HEK293 (cell line): ENCODE measurements around the gene TP53BP1.

Experiments
- CTCF ChIP-seq: fragments of 450-650 bp; formaldehyde crosslinking; IDR thresholded peaks from 2 replicates; pipeline ENCODE4 v1.5.1; 2016; ENCODE audit warnings: missing biosample characterization, missing genetic modification characterization
- ZBTB8A ChIP-seq: fragments of 450-650 bp; formaldehyde crosslinking; IDR thresholded peaks from 2 replicates; pipeline ENCODE4 v1.5.1; 2016; ENCODE audit warnings: missing biosample characterization, missing genetic modification characterization
- ZNF121 ChIP-seq: fragments of 450-650 bp; formaldehyde crosslinking; IDR thresholded peaks from 2 replicates; pipeline ENCODE4 v1.5.1; 2016; ENCODE audit warnings: missing biosample characterization, missing genetic modification characterization
- ZNF23 ChIP-seq: fragments of 450-650 bp; formaldehyde crosslinking; IDR thresholded peaks from 2 replicates; pipeline ENCODE4 v1.5.1; 2016; ENCODE audit warnings: missing biosample characterization, missing genetic modification characterization, borderline replicate concordance
- ZNF24 ChIP-seq: fragments of 450-650 bp; formaldehyde crosslinking; IDR thresholded peaks from 2 replicates; pipeline ENCODE4 v1.5.1; 2016; ENCODE audit warnings: missing biosample characterization, missing genetic modification characterization
- ZNF274 ChIP-seq, 2 experiments: fragments of 200-500 bp in 1 of 2; fragments of 450-650 bp in 1 of 2; sonication (Bioruptor generic) in 1 of 2; formaldehyde crosslinking in 1 of 2; IDR thresholded peaks; 2 replicates each; pipeline versions ENCODE4 v1.5.1 to v1.6.1; 2014 to 2016; ENCODE audit warnings: borderline replicate concordance in 1 of 2, inconsistent platforms in 1 of 2, low read length in 1 of 2, missing biosample characterization in 1 of 2, missing genetic modification characterization in 1 of 2
- ZNF639 ChIP-seq: fragments of 450-650 bp; formaldehyde crosslinking; IDR thresholded peaks from 2 replicates; pipeline ENCODE4 v1.5.1; 2016; ENCODE audit warnings: missing biosample characterization, missing genetic modification characterization
- TF ChIP-seq, protein P1 (sequence below): fragments of 450-650 bp; formaldehyde crosslinking; IDR thresholded peaks from 2 replicates; pipeline ENCODE4 v1.5.1; 2016; ENCODE audit warnings: missing biosample characterization, missing genetic modification characterization
- TF ChIP-seq, protein P2 (sequence below): fragments of 450-650 bp; formaldehyde crosslinking; IDR thresholded peaks from 2 replicates; pipeline ENCODE4 v1.5.1; 2016; ENCODE audit warnings: missing biosample characterization, missing genetic modification characterization

DNA sequence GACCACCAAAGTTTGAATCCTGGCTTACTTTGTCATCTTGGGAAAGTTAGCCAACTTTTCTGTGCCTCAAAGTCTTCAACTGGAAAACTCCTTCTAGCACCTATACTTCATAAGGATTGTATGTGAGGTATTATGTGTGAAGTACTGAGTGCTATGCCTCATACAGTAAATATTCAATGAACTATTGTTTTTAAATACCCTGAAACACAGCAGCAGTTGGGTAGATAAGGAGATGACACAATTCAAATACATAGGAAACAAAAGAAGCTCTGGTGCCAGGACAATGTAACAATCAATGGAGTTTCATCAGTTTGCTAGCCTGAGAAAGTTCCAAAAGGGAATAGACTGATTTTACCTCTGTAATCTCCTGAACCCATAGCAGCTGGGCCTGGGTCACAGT, 78.8 kb downstream of the TP53BP1 start:
- TF ChIP-seq CTCF (tag by site-specific recombination) (no peak), ZNF24 (tag by site-specific recombination) (no peak), ZBTB8A (tag by site-specific recombination) (no peak), ZNF121 (tag by site-specific recombination) (no peak), ZNF639 (no peak), ZNF23 (tag by site-specific recombination) (no peak), ZNF274 (IDR thresholded peaks at IDR 0.05; ENCODE audit: low read length) (no peak), ZNF274 (tag by site-specific recombination; IDR thresholded peaks at IDR 0.05; ENCODE audit: borderline replicate concordance) (no peak)
- TF ChIP-seq, protein P1, sequence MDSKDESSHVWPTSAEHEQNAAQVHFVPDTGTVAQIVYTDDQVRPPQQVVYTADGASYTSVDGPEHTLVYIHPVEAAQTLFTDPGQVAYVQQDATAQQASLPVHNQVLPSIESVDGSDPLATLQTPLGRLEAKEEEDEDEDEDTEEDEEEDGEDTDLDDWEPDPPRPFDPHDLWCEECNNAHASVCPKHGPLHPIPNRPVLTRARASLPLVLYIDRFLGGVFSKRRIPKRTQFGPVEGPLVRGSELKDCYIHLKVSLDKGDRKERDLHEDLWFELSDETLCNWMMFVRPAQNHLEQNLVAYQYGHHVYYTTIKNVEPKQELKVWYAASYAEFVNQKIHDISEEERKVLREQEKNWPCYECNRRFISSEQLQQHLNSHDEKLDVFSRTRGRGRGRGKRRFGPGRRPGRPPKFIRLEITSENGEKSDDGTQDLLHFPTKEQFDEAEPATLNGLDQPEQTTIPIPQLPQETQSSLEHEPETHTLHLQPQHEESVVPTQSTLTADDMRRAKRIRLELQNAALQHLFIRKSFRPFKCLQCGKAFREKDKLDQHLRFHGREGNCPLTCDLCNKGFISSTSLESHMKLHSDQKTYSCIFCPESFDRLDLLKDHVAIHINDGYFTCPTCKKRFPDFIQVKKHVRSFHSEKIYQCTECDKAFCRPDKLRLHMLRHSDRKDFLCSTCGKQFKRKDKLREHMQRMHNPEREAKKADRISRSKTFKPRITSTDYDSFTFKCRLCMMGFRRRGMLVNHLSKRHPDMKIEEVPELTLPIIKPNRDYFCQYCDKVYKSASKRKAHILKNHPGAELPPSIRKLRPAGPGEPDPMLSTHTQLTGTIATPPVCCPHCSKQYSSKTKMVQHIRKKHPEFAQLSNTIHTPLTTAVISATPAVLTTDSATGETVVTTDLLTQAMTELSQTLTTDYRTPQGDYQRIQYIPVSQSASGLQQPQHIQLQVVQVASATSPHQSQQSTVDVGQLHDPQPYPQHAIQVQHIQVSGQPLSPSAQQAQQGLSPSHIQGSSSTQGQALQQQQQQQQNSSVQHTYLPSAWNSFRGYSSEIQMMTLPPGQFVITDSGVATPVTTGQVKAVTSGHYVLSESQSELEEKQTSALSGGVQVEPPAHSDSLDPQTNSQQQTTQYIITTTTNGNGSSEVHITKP (tag by site-specific recombination): no peak
- TF ChIP-seq, protein P2, sequence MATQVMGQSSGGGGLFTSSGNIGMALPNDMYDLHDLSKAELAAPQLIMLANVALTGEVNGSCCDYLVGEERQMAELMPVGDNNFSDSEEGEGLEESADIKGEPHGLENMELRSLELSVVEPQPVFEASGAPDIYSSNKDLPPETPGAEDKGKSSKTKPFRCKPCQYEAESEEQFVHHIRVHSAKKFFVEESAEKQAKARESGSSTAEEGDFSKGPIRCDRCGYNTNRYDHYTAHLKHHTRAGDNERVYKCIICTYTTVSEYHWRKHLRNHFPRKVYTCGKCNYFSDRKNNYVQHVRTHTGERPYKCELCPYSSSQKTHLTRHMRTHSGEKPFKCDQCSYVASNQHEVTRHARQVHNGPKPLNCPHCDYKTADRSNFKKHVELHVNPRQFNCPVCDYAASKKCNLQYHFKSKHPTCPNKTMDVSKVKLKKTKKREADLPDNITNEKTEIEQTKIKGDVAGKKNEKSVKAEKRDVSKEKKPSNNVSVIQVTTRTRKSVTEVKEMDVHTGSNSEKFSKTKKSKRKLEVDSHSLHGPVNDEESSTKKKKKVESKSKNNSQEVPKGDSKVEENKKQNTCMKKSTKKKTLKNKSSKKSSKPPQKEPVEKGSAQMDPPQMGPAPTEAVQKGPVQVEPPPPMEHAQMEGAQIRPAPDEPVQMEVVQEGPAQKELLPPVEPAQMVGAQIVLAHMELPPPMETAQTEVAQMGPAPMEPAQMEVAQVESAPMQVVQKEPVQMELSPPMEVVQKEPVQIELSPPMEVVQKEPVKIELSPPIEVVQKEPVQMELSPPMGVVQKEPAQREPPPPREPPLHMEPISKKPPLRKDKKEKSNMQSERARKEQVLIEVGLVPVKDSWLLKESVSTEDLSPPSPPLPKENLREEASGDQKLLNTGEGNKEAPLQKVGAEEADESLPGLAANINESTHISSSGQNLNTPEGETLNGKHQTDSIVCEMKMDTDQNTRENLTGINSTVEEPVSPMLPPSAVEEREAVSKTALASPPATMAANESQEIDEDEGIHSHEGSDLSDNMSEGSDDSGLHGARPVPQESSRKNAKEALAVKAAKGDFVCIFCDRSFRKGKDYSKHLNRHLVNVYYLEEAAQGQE: no peak
